Measurements from ENCODE around the gene MICU2. TPM values are rescaled to one million over a fixed set of nuclear protein-coding genes. Genes with fewer than 3 reads are reported as not detected.
A peak's percentile ranks its signal among the peaks of the same experiment; 100 is the strongest.
"Not testable (repeated sequence)": the region's sequence is repeated elsewhere in the genome, so short reads cannot be mapped to it uniquely, and the experiment has no call there.

MICU2 gene
- total RNA-seq, 8 experiments from 2014 or later, result 30.6 to 50.1 (median 41.9) TPM

GRCh38 chr13:21616205-21616866, 12.4 kb upstream of the MICU2 start:
- no peak overlapping the region for H3K27ac ChIP-seq
- WGBS, 10 experiments, result 38 to 81% (median 61%) methylated on average over 1 to 5 of the region's 5 CpGs
- in situ Hi-C loops (cut with MboI; ENCODE audit: low pct_unique_long_range_greater_than_20kb in 2 of 9, low sequenced_read_pairs in 9 of 9, unreplicated experiment in 9 of 9), result no loop called here
- no peak overlapping the region for H3K4me3 ChIP-seq
- ATAC-seq (replicated peaks in 6 of 8), result no peak
- H3K4me1 ChIP-seq (replicated peaks in 1 of 2), result peaks cover 3 to 10% of the 10 kb centered on the region in 2 donors

- H3K27ac ChIP-seq, result no peak overlapping the region
- H3K4me1 ChIP-seq (replicated peaks in 1 of 2), result peaks cover 3 to 10% of the 10 kb centered on the region in 2 donors
- in situ Hi-C loops (cut with MboI; ENCODE audit: low pct_unique_long_range_greater_than_20kb in 2 of 9, low sequenced_read_pairs in 9 of 9, unreplicated experiment in 9 of 9), result no loop called here
- no peak overlapping the region for H3K4me3 ChIP-seq
- 38 to 87% (median 80%) methylated on average over 2 of the region's 2 CpGs; no CpG with 5 or more reads in 3 of the 10 experiments for WGBS, 10 experiments
- ATAC-seq (replicated peaks in 6 of 8), result no peak
Measured at GRCh38 chr13:21615427-21615826, 11.5 kb upstream of the MICU2 start.

GRCh38 chr13:21613791-21614190, 9.8 kb upstream of the MICU2 start:
- WGBS, 10 experiments, result 50 to 100% (median 90%) methylated on average over 1 to 4 of the region's 4 CpGs; no CpG with 5 or more reads in 2 of the 10 experiments
- no peak overlapping the region for H3K27ac ChIP-seq
- peaks cover 3 to 10% of the 10 kb centered on the region in 2 donors for H3K4me1 ChIP-seq (replicated peaks in 1 of 2)
- H3K4me3 ChIP-seq, result no peak overlapping the region
- ATAC-seq (replicated peaks in 6 of 8), result no peak
- in situ Hi-C loops (cut with MboI; ENCODE audit: low pct_unique_long_range_greater_than_20kb in 2 of 9, low sequenced_read_pairs in 9 of 9, unreplicated experiment in 9 of 9), result no loop called here

GRCh38 chr13:21611385-21611784, 7.4 kb upstream of the MICU2 start:
- no peak for ATAC-seq (replicated peaks in 6 of 8)
- Histone ChIP-seq H3K27ac (no peak overlapping the region), H3K4me1 (replicated peaks in 1 of 2) (peaks cover 9 to 22% of the 10 kb centered on the region in 2 donors), H3K4me3 (no peak overlapping the region)
- 72 to 100% (median 91%) methylated on average over 1 to 15 of the region's 21 CpGs; no CpG with 5 or more reads in 4 of the 10 experiments for WGBS, 10 experiments
- in situ Hi-C loops (cut with MboI; ENCODE audit: low pct_unique_long_range_greater_than_20kb in 2 of 9, low sequenced_read_pairs in 9 of 9, unreplicated experiment in 9 of 9), result no loop called here

GRCh38 chr13:21610687-21611086, 6.7 kb upstream of the MICU2 start:
- H3K4me3 ChIP-seq, result no peak overlapping the region
- ATAC-seq (replicated peaks in 6 of 8), result no peak
- in situ Hi-C loops (cut with MboI; ENCODE audit: low pct_unique_long_range_greater_than_20kb in 2 of 9, low sequenced_read_pairs in 9 of 9, unreplicated experiment in 9 of 9), result no loop called here
- no peak overlapping the region for H3K27ac ChIP-seq
- peaks cover 10 to 21% of the 10 kb centered on the region in 2 donors for H3K4me1 ChIP-seq (replicated peaks in 1 of 2)
- WGBS, 10 experiments, result 57 to 100% (median 92%) methylated on average over 1 to 5 of the region's 12 CpGs; no CpG with 5 or more reads in 3 of the 10 experiments

- Histone ChIP-seq H3K4me3 (no peak overlapping the region), H3K4me1 (replicated peaks in 1 of 2) (peaks cover 12 to 20% of the 10 kb centered on the region in 2 donors), H3K27ac (no peak overlapping the region)
- 0 to 100% (median 80%) methylated on average over 1 to 4 of the region's 4 CpGs; no CpG with 5 or more reads in 5 of the 10 experiments for WGBS, 10 experiments
- in situ Hi-C loops (cut with MboI; ENCODE audit: low pct_unique_long_range_greater_than_20kb in 2 of 9, low sequenced_read_pairs in 9 of 9, unreplicated experiment in 9 of 9), result no loop called here
- no peak for ATAC-seq (replicated peaks in 6 of 8)
Measured at GRCh38 chr13:21608961-21609360, 5.0 kb upstream of the MICU2 start.

GRCh38 chr13:21606796-21607195, 2.8 kb upstream of the MICU2 start:
- no peak overlapping the region for H3K27ac ChIP-seq
- in situ Hi-C loops (cut with MboI; ENCODE audit: low pct_unique_long_range_greater_than_20kb in 2 of 9, low sequenced_read_pairs in 9 of 9, unreplicated experiment in 9 of 9), result no loop called here
- no peak overlapping the region for H3K4me3 ChIP-seq
- peaks cover 12 to 20% of the 10 kb centered on the region in 2 donors for H3K4me1 ChIP-seq (replicated peaks in 1 of 2)
- peak in 2 of 8 experiments; percentile 6 to 10 for ATAC-seq (replicated peaks in 6 of 8)
- WGBS, 10 experiments, result 0 to 85% (median 43%) methylated on average over 2 to 6 of the region's 6 CpGs; no CpG with 5 or more reads in 4 of the 10 experiments

- 15 to 100% (median 70%) methylated on average over 1 to 2 of the region's 2 CpGs for WGBS, 10 experiments
- H3K4me1 ChIP-seq (replicated peaks in 1 of 2), result peaks cover 12 to 20% of the 10 kb centered on the region in 2 donors
- ATAC-seq (replicated peaks in 6 of 8), result no peak
- H3K27ac ChIP-seq, result no peak overlapping the region
- H3K4me3 ChIP-seq, result no peak overlapping the region
- in situ Hi-C loops (cut with MboI; ENCODE audit: low pct_unique_long_range_greater_than_20kb in 2 of 9, low sequenced_read_pairs in 9 of 9, unreplicated experiment in 9 of 9), result no loop called here
Measured at GRCh38 chr13:21606251-21606650, 2.3 kb upstream of the MICU2 start.

GRCh38 chr13:21596722-21597121, 7.2 kb downstream of the MICU2 start:
- no peaks in the 10 kb centered on the region for H3K4me1 ChIP-seq (replicated peaks in 1 of 2)
- H3K4me3 ChIP-seq, result no peak overlapping the region
- in situ Hi-C loops (cut with MboI; ENCODE audit: low pct_unique_long_range_greater_than_20kb in 2 of 9, low sequenced_read_pairs in 9 of 9, unreplicated experiment in 9 of 9), result no loop called here
- no peak overlapping the region for H3K27ac ChIP-seq
- no peak for ATAC-seq (replicated peaks in 6 of 8)

GRCh38 chr13:21595546-21595822, 8.5 kb downstream of the MICU2 start:
- Histone ChIP-seq H3K4me1 (replicated peaks in 1 of 2) (no peaks in the 10 kb centered on the region), H3K4me3 (no peak overlapping the region), H3K27ac (no peak overlapping the region)
- peak in 3 of 8 experiments; percentile 30 to 44 (median 43) for ATAC-seq (replicated peaks in 6 of 8)
- in situ Hi-C loops (cut with MboI; ENCODE audit: low pct_unique_long_range_greater_than_20kb in 2 of 9, low sequenced_read_pairs in 9 of 9, unreplicated experiment in 9 of 9), result no loop called here

- in situ Hi-C loops (cut with MboI; ENCODE audit: low pct_unique_long_range_greater_than_20kb in 2 of 9, low sequenced_read_pairs in 9 of 9, unreplicated experiment in 9 of 9), result no loop called here
- ATAC-seq (replicated peaks in 6 of 8), result no peak
- 67 to 100% (median 100%) methylated on average over 1 to 2 of the region's 3 CpGs; no CpG with 5 or more reads in 3 of the 10 experiments for WGBS, 10 experiments
- Histone ChIP-seq H3K4me1 (replicated peaks in 1 of 2) (no peaks in the 10 kb centered on the region), H3K4me3 (no peak overlapping the region), H3K27ac (no peak overlapping the region)
Measured at GRCh38 chr13:21594715-21595545, 9.0 kb downstream of the MICU2 start.

GRCh38 chr13:21590665-21591456, 13.1 kb downstream of the MICU2 start:
- H3K4me1 ChIP-seq (replicated peaks in 1 of 2); in situ Hi-C loops (cut with MboI; ENCODE audit: low pct_unique_long_range_greater_than_20kb in 2 of 9, low sequenced_read_pairs in 9 of 9, unreplicated experiment in 9 of 9); H3K4me3 ChIP-seq; ATAC-seq (replicated peaks in 6 of 8); H3K27ac ChIP-seq: not testable (repeated sequence)
- 93 to 100% (median 98%) methylated on average over 2 to 10 of the region's 11 CpGs for WGBS, 10 experiments

- in situ Hi-C loops (cut with MboI; ENCODE audit: low pct_unique_long_range_greater_than_20kb in 2 of 9, low sequenced_read_pairs in 9 of 9, unreplicated experiment in 9 of 9), result no loop called here
- WGBS, 10 experiments, result 93 to 100% (median 100%) methylated on average over 1 to 5 of the region's 5 CpGs; no CpG with 5 or more reads in 1 of the 10 experiments
- H3K4me3 ChIP-seq, result no peak overlapping the region
- no peak for ATAC-seq (replicated peaks in 6 of 8)
- H3K4me1 ChIP-seq (replicated peaks in 1 of 2), result no peaks in the 10 kb centered on the region
- no peak overlapping the region for H3K27ac ChIP-seq
Measured at GRCh38 chr13:21590231-21590630, 13.7 kb downstream of the MICU2 start.
